ENCODE data around the gene LIG3. TPM values are rescaled to one million over a fixed set of nuclear protein-coding genes. Genes with fewer than 3 reads are reported as not detected.
A peak's percentile ranks its signal among the peaks of the same experiment; 100 is the strongest.

The LIG3 gene
- total RNA-seq, 1 donor: 59.6 TPM

DNA sequence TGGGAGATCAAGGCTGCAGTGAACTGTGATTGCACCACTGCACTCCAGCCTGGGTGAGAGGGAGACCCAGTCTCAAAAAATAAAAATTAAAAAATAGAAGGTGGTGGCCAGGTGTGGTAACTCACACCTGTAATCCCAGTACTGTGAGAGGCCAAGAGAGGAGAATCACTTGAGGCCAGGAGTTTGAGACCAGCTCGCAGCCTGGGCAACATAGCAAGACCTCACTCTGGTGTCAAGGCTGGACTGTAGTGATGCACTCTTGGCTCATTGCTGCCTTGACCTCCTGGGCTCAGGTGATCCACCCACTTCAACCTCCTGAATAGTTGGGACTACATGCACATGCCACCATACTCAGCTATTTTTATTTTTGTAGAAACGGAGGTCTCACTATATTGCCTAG is 69.9 kb downstream of the LIG3 start:
- TF ChIP-seq, protein P1, sequence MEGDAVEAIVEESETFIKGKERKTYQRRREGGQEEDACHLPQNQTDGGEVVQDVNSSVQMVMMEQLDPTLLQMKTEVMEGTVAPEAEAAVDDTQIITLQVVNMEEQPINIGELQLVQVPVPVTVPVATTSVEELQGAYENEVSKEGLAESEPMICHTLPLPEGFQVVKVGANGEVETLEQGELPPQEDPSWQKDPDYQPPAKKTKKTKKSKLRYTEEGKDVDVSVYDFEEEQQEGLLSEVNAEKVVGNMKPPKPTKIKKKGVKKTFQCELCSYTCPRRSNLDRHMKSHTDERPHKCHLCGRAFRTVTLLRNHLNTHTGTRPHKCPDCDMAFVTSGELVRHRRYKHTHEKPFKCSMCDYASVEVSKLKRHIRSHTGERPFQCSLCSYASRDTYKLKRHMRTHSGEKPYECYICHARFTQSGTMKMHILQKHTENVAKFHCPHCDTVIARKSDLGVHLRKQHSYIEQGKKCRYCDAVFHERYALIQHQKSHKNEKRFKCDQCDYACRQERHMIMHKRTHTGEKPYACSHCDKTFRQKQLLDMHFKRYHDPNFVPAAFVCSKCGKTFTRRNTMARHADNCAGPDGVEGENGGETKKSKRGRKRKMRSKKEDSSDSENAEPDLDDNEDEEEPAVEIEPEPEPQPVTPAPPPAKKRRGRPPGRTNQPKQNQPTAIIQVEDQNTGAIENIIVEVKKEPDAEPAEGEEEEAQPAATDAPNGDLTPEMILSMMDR (IDR thresholded peaks at IDR 0.05; ENCODE audit: insufficient read depth, low read depth, low read length): no peak
- no peak overlapping the region for H3K4me3 ChIP-seq (ENCODE audit: low read depth, low read length)
- DNase-seq (ENCODE audit: low read depth): no peak

DNA sequence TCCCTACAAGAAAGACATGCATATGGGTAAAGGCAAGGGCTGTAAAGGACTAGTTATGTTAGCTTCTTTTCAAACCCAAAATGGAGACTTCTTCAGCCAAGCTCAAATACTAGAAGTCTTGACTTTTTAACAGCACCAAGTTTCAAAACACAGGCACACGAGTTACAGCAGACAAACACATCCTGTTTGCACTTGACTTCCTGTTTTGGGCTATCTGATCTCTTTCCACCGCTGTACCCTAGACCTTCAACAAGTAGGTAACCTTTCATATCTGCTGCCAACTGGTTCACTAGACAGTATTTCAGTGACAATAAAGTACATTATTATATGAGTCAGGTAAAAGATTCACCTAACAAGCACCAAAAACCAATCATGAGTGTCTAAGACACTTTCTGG is 70.9 kb downstream of the LIG3 start:
- DNase-seq (ENCODE audit: low read depth): peak; percentile 75
- H3K4me3 ChIP-seq (ENCODE audit: low read depth, low read length): peak overlapping the region; percentile 2
- TF ChIP-seq, protein P1 (IDR thresholded peaks at IDR 0.05; ENCODE audit: insufficient read depth, low read depth, low read length): no peak

DNA sequence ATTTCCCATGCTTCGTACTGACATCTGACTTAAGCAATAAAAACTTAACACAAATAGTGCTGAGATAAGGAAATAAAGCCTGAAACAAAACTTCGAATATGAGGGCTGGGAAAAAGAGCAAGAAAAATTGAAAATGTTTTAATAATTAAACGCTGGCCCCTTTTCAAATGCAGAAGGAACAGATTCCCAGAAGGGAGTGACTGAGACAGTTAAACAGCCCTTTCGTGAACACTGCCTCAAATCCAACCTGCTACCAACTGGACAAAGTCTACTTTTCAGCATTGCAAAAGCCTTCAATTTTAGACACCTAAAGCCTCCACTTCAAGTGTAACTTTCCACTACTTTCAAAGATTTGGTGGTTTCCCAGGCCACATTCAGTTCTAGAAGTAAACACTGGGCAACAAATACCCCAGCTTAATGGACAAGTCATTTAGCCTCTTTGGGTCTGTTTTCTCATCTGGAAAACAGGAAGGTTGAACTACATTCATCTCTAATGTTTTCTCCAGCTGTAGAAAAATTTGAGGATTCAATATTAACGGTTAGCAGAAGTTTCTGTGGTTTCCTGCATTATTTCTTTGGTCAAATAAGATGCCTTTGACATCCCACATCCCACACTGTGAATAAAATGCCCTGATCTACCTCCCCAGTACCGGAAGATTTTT is 71.4 kb downstream of the LIG3 start:
- H3K4me3 ChIP-seq (ENCODE audit: low read depth, low read length): peak overlapping the region; percentile 2
- TF ChIP-seq, protein P1 (IDR thresholded peaks at IDR 0.05; ENCODE audit: insufficient read depth, low read depth, low read length): no peak
- DNase-seq (ENCODE audit: low read depth): peak; percentile 67

DNA sequence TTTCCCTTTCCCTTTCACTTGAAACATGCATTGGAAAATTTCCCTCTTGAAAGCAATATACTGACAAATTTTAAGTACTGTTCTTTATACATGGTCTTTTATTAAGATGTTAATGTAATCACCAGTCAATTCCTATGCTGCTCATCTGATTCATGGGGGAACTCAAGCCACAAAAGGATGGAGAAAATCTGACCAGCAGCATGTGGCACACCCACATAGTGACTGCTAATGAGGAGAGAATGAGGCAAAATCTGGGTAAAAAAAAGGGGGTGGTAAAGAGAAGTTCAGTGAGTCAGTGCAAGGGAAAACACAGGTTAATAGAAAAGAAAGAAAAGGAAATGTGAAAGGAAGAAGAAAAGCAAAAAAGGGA is 71.9 kb downstream of the LIG3 start:
- TF ChIP-seq, protein P1 (IDR thresholded peaks at IDR 0.05; ENCODE audit: insufficient read depth, low read depth, low read length): no peak
- no peak overlapping the region for H3K4me3 ChIP-seq (ENCODE audit: low read depth, low read length)
- DNase-seq (ENCODE audit: low read depth): no peak

DNA sequence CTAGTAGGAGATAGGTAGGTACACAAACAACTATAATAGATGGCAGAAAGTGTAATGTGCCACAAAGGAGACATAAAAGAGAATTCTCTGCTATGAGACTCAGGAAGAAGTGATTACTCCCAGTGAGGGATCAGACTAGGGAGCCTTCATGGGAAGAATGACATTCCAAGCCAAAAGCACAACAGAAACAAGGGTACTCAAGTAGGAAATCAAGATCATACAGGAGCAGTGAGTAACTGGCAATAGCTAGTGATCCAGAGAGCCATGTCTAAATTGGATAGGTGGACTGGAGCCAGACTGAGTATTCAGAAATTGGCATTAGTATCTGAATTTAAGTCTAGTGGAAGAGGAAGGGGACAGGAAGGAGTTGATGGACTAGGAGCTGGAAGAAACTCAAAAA is 72.5 kb downstream of the LIG3 start:
- TF ChIP-seq, protein P1 (IDR thresholded peaks at IDR 0.05; ENCODE audit: insufficient read depth, low read depth, low read length): no peak
- no peak overlapping the region for H3K4me3 ChIP-seq (ENCODE audit: low read depth, low read length)
- no peak for DNase-seq (ENCODE audit: low read depth)

DNA sequence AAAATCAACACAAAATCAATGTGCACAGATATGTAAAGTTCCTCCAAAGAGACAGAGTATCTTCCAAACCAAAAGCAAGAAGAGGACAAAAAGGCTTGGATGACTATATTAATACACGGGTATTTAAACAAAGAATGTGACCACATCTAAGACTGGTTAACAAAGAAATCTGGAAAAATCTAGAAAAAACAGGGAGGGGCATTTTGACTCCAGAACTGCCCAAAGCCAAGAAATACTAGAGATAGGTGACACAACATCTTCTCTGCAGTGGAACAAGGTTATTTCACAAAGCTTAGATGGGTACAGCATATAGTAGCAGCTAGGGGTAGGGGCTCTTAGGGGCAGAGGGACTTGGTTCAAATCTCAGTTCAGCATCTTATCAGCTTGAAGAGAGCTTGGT is 72.9 kb downstream of the LIG3 start:
- DNase-seq (ENCODE audit: low read depth): no peak
- H3K4me3 ChIP-seq (ENCODE audit: low read depth, low read length): no peak overlapping the region
- TF ChIP-seq, protein P1 (IDR thresholded peaks at IDR 0.05; ENCODE audit: insufficient read depth, low read depth, low read length): no peak

DNA sequence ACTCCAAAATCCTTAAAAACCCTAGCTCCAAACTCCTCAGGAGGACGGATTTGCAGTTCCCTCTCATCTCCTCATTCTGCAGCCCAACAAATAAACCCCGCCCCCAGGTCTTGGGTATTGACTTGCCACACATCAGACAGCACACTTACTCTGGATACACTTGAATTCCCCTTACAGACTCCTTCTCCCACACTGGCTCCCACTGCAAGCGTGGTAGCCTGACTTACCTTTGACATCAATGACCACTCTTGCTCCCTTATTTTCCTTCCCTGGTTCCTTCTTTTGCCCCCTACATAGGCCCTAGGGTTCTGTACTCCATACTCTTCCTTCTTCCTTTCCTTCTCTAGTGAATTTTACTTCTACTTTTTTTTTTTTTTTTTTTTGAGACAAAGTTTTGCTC is 75.7 kb downstream of the LIG3 start:
- DNase-seq (ENCODE audit: low read depth): no peak
- TF ChIP-seq, protein P1 (IDR thresholded peaks at IDR 0.05; ENCODE audit: insufficient read depth, low read depth, low read length): no peak
- H3K4me3 ChIP-seq (ENCODE audit: low read depth, low read length): no peak overlapping the region

Data from fibroblast of villous mesenchyme (primary cell).